Glomerular endothelial cell (primary cell): ENCODE results near the gene ZNF674. TPM values are rescaled to one million over a fixed set of nuclear protein-coding genes. Genes with fewer than 3 reads are reported as not detected.
"Not testable (repeated sequence)": the region's sequence is repeated elsewhere in the genome, so short reads cannot be mapped to it uniquely, and the experiment has no call there.

ENCODE experiments used
- DNase-seq: peaks from one replicate; pipeline ENCODE4 v3.0.0-alpha.2; 2011; ENCODE audit warnings: low read depth, low spot score; ENCODE audit errors: extremely low read depth
- total RNA-seq: library from RNA; depleted of rRNA; stranded (reverse); fragments of >200 nt; gene quantifications from 2 replicates; pipeline ENCODE4 v1.2.3, GENCODE V29; 2015

Gene ZNF674
- total RNA-seq, 1 donor from 2014 or later = 7.1 TPM

- DNase-seq = no peak
Measured at GRCh38 chrX:46485897-46486296, 59.3 kb downstream of the ZNF674 start.

- not testable (repeated sequence) for DNase-seq
Measured at GRCh38 chrX:46478634-46479033, 66.6 kb downstream of the ZNF674 start.

- no peak for DNase-seq
Measured at GRCh38 chrX:46477435-46477834, 67.8 kb downstream of the ZNF674 start.

DNA sequence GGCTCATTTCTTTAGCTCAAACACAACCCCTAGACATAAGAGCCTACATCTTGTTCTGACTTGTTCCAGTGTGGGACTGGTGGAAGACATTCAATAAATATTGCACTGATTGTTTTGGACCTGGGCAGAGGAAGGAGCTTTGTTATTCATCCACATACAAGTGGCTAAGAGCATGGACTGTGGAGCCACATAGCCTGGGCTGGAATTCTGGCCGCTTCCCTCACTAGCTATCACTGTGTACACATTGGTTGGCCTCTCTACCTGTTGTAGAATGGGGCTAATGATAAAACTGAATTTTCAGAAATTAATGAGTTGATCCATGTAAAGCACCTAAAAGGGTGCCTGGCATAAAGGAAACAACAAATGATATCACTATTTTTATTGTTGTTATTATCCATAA, 80.0 kb downstream of the ZNF674 start:
- DNase-seq = no peak

GRCh38 chrX:46463682-46464081, 81.5 kb downstream of the ZNF674 start:
- DNase-seq = no peak

GRCh38 chrX:46461660-46462191, 83.5 kb downstream of the ZNF674 start:
- no peak for DNase-seq

GRCh38 chrX:46460801-46461659, 84.2 kb downstream of the ZNF674 start:
- DNase-seq = not testable (repeated sequence)

DNA sequence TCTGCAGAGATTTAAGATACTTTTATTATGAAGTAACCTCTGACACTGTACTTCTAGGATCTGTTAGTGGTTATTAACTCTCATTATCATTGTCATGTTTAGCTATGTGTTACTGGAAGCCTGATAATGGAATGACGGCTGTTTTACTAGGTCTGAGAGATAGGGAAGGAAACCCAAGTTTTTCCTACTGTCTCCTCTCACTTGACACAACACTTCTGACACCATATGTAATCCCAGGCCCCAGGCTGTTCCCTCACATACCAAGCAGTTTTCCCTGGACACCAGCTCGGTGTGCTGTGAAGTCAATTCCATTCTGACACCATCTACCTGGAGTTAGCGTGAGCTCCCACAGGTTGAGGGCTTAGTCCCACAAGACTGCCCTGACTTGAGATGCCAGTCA, 85.6 kb downstream of the ZNF674 start:
- no peak for DNase-seq

DNA sequence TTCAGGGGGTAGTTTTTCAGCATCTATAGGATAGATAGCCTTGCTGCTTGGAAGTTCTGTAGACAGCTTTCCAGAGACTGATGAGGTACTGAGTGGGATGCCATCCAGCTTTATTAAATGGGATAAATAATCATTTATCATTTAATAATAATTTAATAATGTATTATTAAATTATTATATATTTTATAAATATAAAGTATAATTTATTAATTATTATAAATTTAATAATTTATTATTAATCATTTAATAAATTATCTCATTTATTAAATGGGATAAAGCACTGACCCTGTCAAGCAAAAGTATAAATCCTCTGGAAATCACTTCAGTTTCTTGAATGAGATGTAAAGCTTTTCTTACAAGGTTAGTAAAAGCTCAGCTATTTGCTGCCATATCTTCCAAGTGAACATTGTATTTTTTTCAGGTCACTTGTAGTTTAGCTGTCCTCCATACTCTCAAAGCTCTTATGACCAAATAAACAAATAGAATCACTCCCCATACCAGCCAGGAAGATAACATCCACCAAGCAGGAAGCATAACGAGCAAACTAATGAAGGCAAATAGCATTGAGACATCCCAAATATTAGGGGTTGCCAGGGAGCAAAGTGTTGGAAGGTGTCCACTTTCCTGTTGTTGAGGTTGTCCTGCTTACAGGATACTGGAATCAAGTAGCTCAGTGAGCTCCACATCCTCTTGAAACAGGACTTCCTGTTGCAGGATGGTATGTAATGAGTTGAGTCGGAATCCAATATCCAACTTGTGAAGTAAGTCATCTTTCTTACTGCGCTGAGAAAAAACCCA, 88.9 kb downstream of the ZNF674 start:
- peak; percentile 80 for DNase-seq

Other genes starting within 250 kb of the ZNF674 start
- gene CHST7, start 28.3 kb upstream of the ZNF674 start, total RNA-seq = 33.1 and 35.4 TPM in 2 replicates
- 7.1 and 7.5 TPM in 2 replicates for gene SLC9A7, start 213.7 kb upstream of the ZNF674 start, total RNA-seq